Measurements from ENCODE around the gene DNM3.

Gene DNM3

GRCh38 chr1:171801487-171801891 is 39.8 kb upstream of the DNM3 start:
- Histone ChIP-seq H3K4me3 (ENCODE audit: low read depth in 1 of 2, low read length in 1 of 2) (no peak overlapping the region), H3K36me3 (peaks cover 14% of the 10 kb centered on the region), H3K4me1 (ENCODE audit: control insufficient read depth in 1 of 2, insufficient read depth in 1 of 2, low read depth in 1 of 2, low read length in 1 of 2) (no peaks in the 10 kb centered on the region), H3K27ac (no peak overlapping the region), H3K9me3 (no peaks in the 10 kb centered on the region), H3K27me3 (no peaks in the 10 kb centered on the region)
- TF ChIP-seq, protein P1, sequence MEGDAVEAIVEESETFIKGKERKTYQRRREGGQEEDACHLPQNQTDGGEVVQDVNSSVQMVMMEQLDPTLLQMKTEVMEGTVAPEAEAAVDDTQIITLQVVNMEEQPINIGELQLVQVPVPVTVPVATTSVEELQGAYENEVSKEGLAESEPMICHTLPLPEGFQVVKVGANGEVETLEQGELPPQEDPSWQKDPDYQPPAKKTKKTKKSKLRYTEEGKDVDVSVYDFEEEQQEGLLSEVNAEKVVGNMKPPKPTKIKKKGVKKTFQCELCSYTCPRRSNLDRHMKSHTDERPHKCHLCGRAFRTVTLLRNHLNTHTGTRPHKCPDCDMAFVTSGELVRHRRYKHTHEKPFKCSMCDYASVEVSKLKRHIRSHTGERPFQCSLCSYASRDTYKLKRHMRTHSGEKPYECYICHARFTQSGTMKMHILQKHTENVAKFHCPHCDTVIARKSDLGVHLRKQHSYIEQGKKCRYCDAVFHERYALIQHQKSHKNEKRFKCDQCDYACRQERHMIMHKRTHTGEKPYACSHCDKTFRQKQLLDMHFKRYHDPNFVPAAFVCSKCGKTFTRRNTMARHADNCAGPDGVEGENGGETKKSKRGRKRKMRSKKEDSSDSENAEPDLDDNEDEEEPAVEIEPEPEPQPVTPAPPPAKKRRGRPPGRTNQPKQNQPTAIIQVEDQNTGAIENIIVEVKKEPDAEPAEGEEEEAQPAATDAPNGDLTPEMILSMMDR (IDR thresholded peaks at IDR 0.05): peak; percentile 13

DNA sequence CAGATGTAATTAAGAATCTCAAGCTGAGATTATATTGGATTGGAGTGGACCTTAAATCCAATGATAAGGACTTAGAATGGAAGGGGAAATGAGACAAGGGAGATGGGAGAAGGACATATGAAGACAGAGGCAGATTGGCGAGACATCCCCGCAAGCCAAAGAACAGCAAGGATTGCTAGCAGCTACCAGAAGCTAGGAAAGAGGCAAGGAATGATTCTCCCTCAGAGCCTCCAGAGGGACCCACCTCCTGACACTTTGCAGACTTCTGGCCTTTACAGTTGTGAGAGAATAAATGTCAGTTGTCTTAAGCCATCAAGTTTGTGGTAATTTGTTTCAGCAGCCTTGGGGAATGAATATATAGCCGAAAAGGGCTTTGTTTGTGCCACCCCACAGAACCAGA is 39.1 kb upstream of the DNM3 start:
- Histone ChIP-seq H3K27me3 (no peaks in the 10 kb centered on the region), H3K4me1 (ENCODE audit: control insufficient read depth in 1 of 2, insufficient read depth in 1 of 2, low read depth in 1 of 2, low read length in 1 of 2) (no peaks in the 10 kb centered on the region), H3K36me3 (peaks cover 7% of the 10 kb centered on the region), H3K4me3 (ENCODE audit: low read depth in 1 of 2, low read length in 1 of 2) (no peak overlapping the region), H3K27ac (no peak overlapping the region), H3K9me3 (no peaks in the 10 kb centered on the region)
- TF ChIP-seq, protein P1 (IDR thresholded peaks at IDR 0.05): no peak

- TF ChIP-seq, protein P1 (IDR thresholded peaks at IDR 0.05): no peak
- H3K9me3 ChIP-seq: no peaks in the 10 kb centered on the region
- H3K27me3 ChIP-seq: no peaks in the 10 kb centered on the region
- H3K4me1 ChIP-seq (ENCODE audit: control insufficient read depth in 1 of 2, insufficient read depth in 1 of 2, low read depth in 1 of 2, low read length in 1 of 2): no peaks in the 10 kb centered on the region
- no peak overlapping the region for H3K4me3 ChIP-seq (ENCODE audit: low read depth in 1 of 2, low read length in 1 of 2)
- H3K36me3 ChIP-seq: peaks cover 1% of the 10 kb centered on the region
- H3K27ac ChIP-seq: no peak overlapping the region
Measured at GRCh38 chr1:171803045-171803444, 38.3 kb upstream of the DNM3 start.

DNA sequence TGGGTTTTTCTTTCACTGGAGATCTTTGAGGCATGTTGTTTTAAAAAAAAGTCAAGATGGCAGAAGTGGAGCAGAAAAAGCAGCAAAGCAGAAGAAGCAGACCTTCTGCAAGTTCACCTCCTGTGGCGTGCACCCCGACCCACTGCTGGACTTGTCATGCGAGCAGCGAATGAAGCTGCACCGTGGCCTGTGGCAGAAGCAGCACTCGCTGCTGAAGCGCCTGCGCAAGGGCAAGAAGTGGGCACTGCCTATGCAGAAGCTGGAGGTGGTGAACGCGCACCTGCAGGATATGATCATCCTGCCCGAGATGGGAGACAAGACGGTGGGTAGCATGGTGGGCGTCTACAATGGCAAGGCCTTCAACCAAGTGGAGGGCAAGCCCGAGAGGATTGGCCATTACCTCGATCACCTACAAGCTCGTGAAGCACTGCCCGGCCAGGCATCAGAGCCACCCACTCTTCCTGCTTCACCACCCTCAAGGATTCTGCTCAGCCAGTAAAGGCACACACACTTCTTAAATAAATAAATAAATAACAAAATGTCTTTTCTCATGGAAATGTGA is 37.8 kb upstream of the DNM3 start:
- Histone ChIP-seq H3K36me3 (no peaks in the 10 kb centered on the region), H3K27me3 (no peaks in the 10 kb centered on the region), H3K9me3 (no peaks in the 10 kb centered on the region), H3K4me3 (ENCODE audit: low read depth in 1 of 2, low read length in 1 of 2) (no peak overlapping the region), H3K27ac (no peak overlapping the region), H3K4me1 (ENCODE audit: control insufficient read depth in 1 of 2, insufficient read depth in 1 of 2, low read depth in 1 of 2, low read length in 1 of 2) (no peaks in the 10 kb centered on the region)
- TF ChIP-seq, protein P1 (IDR thresholded peaks at IDR 0.05): no peak

- Histone ChIP-seq H3K27ac (no peak overlapping the region), H3K36me3 (no peaks in the 10 kb centered on the region), H3K27me3 (no peaks in the 10 kb centered on the region), H3K4me1 (ENCODE audit: control insufficient read depth in 1 of 2, insufficient read depth in 1 of 2, low read depth in 1 of 2, low read length in 1 of 2) (no peaks in the 10 kb centered on the region), H3K9me3 (no peaks in the 10 kb centered on the region), H3K4me3 (ENCODE audit: low read depth in 1 of 2, low read length in 1 of 2) (no peak overlapping the region)
- TF ChIP-seq, protein P1 (IDR thresholded peaks at IDR 0.05): no peak
Measured at GRCh38 chr1:171805395-171806115, 35.7 kb upstream of the DNM3 start.

Data from neutrophil (primary cell).